GM21526 (cell line): Measurements from ENCODE around the gene CD93.

ENCODE experiments used
- ATAC-seq: cut with Tn5 transposase; IDR thresholded peaks from one replicate; pipeline ENCODE4 v1.9.1; 2021; ENCODE audit warnings: moderate library complexity; ENCODE audit not compliant: unreplicated experiment, low FRiP score

CD93 gene

DNA sequence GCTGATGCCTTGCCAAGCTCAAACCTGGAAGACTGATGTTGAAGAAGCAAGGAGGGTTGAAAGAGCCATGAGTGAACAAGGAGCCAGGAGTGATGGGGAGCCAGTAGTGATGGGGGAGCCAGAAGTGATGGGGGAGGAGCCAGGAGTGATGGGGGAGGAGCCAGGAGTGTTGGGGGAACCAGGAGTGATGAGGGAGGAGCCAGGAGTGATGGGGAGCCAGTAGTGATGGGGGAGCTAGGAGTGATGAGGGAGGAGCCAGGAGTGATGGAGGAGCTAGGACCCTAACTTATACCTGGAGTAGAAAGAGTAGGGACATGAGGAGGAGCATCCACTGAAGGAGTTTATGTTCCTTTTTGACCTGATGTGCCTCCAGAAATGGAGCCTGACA lies 14.6 kb upstream of the CD93 start:
- ATAC-seq = no peak

- ATAC-seq = no peak
These were observed 13.9 kb upstream of the CD93 start for GRCh38 chr20:23099791-23100719.

DNA sequence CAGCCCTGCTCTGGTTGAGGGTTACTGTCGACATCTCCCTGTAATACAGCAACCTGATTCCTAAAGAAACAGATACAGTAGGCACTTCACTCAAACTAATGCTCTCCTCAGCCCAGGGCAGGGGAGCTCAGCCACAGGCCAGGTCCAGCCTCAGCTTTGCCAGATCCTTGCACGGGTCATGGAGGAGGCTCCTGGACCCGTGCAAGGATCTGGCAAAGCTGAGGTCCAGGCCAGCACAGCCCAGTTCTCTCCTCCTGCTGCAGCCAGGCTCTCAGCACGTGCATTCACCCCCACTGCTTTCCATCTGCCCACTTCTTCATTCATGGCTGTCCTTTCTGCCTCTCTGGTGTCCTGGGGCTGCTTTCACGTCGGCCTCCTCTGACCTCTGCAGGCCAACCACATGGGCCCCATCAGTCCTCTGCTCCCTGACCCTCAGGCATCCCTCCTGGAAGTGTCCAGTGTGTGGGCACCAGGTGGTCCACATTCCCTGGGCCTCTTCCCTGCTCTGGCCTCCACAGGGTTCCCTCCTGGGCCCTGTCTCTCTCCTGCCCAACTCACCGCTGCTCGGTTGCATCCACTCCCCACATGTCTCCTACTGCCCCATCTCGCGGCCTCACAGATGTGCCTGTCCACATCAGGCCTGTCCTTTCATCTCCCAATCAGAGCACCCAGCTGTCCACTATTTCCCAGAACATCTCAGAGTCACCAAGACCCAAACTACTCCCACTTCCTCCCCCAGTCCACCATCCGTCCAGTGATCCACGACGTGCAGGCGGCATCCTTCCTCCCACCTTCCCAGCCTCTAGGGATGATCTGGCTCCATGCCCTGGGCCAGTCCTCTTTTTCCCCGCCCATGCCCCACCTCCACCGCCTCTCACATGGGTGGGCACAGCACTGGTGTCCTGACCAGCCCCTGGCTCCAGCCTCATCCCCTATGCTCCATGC lies 11.8 kb upstream of the CD93 start:
- ATAC-seq = no peak

DNA sequence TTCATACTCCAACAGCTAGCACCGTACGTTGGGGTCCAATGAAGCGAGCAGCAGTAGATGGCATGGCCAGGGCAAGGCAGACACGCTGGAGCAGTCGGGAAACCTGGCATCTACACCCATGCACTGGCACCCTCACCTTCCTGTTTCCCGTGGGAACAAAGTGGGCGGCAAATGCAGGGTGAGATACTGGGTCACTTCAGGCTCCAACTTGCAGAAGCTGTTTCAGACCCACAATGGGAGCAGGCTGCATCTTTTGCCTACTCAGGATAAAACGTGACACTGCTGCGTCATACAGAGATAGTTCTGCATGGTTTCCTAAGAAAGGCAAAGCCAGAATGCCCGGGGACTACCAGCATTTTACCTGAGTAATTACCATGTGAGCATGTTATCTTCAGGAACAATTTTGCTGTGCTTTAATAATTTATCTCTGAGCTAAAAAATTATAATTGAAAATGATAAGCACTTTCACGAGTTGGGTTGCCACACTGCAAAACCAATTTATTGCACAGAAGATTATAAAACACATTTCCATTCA lies 10.9 kb upstream of the CD93 start:
- no peak for ATAC-seq

DNA sequence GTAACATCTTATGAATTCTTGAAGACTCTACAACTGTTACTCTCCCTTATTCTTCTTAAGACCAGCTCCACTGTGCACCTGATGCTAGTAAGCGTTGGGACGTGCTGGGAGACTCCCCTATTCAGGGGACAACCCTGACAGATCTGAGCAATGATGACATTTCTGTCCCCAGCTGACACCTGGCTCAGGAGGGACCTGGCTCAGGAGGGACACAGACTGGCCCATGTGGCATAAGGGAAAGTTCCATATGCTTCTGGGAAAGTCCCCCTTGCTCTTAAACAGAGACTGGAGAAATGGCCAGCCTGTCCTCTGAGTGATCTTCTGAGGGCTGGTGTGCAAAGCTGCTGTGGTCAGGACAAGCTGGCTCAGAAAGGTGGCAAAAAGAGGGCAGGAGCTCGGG lies 10.0 kb upstream of the CD93 start:
- no peak for ATAC-seq

GRCh38 chr20:23095499-23095898 lies 9.4 kb upstream of the CD93 start:
- ATAC-seq = no peak

- ATAC-seq = no peak
These were observed 8.8 kb upstream of the CD93 start for GRCh38 chr20:23094927-23095326.

DNA sequence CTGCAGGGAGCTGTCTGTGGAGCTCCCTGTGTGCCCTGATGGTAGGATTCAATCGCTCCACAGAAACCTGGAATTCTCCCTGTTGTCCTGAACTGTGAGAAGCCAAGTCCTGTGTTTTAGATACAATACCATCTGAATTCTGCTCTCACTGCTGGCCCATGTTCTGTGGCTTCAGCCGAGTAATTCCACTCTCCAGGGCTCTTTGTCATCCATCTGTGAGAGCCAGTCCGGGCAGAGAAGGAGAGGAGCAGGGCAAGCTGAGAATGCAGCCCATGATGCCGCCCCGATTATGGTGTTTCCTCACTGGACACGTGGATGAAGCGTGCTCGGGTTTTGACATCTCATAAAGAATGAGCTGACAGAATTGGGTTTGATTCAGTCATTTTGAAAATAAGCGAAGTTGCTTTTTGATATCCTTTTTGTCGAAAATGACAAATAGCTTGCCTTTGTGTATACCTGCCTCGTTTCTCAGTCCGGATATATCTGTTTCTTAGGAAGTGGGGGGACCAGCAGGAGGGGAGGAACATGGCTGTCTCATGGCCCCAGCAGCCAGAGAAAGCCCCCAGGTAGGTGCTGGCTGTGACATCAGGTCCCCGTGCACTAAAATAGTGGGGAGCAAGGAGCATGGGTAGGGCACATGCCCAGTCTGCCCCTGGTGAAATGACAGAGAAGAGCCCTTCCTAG lies 8.2 kb upstream of the CD93 start:
- no peak for ATAC-seq

DNA sequence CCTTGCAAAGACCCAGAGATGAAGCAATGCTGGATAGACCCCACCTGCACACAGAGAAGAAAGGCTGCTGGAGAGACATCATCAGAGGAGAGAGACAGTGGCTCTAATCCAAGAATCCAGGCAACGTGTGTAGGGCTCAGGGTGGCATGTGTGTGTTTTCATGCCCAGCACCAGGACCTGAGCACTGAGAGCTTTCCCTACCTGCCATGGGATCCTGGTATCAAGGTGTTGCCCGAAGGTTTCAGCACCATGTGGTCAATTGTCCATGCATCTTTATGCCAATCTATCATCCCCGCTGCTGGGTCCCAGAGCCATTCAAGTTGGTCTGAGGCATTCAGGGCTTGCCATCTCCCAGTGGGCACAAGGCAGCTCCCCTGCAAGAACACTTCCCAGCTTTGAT lies 7.5 kb upstream of the CD93 start:
- no peak for ATAC-seq

DNA sequence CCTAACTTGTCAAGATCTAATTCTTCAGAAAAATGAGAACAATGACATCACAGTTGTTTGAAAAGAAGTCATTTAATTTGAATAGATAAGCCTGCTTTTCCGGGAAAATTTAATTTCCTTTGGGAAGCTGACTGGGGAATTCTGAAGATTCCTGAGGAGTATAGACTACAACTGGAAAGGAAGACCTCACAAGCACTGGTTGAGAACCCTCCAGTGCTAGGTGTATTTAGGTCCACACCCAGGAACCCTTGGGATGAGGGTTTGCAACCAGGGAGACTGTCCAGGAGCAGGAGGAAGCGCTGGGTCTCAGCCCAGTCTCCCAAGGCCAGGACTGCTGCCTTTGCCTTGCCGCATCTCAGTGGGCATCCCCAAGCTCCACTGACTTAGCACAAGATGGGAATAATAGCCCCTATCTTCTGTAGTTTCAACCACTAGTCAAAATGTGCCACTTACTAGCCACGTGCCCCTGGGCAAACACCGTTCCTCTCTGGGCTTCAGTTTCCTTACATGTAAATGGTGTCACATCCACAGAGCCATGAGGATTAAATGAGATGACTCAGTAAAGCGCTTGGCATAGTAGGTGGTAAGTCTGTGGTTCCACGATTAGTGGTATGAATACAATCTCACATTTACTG lies 6.9 kb upstream of the CD93 start:
- ATAC-seq = no peak

DNA sequence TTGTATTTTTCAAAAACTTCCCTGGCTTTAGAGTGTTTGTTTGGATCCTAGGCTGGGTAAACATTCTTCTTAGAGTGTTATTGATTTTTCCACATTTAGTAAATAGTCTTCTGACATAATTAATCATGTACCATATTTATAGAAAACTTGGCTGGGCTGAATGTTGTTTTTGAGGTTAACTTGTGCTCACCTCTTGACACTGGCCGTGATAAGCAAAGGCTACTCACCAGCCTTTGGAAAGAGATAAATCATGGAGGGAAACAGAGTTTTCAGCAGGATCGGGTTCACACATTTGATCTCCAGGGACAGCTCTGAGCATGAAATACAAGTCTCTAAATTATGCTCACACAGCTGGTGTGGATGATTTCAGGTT lies 6.2 kb upstream of the CD93 start:
- no peak for ATAC-seq

GRCh38 chr20:23091721-23092383 lies 5.7 kb upstream of the CD93 start:
- no peak for ATAC-seq

DNA sequence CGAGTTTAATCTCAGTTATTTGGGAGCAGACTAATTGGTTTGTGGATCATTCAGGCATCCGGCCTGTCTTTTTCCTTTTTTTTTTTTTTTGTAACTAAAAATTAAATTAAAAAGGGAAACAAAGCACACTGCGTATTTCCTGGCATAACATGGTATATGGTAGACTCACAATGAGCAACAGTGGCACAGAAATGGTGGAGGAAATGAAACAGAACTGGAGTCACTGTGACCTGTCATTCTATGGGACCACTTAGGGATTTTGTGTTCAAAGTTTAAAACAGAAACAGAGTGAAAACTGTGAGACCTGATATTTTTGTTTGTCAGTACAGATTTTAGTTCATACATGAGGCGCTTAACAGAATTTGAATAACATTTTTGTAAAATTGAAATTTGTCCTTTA lies 4.8 kb upstream of the CD93 start:
- ATAC-seq = no peak

GRCh38 chr20:23090147-23090546 lies 4.0 kb upstream of the CD93 start:
- no peak for ATAC-seq

DNA sequence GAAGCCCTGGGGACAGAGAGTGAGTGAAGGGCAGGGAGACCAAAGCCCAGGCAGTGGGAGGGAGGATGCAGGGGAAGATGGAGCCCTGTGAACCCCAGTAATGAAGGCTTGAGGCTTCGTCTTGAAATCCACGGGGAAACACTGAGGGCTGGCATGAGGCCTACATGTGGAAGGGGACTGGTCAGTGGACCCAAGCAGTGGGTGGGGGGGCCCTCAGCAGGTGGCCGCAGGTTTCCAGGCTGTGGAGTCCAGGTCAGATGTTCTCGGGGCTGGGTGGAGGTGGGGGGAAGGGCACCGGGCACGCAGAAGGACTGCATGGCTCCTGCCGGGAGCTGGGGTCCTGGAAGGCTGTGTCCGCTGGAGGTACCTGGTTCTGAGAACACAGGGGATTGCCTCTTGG lies 2.7 kb upstream of the CD93 start:
- ATAC-seq = no peak

DNA sequence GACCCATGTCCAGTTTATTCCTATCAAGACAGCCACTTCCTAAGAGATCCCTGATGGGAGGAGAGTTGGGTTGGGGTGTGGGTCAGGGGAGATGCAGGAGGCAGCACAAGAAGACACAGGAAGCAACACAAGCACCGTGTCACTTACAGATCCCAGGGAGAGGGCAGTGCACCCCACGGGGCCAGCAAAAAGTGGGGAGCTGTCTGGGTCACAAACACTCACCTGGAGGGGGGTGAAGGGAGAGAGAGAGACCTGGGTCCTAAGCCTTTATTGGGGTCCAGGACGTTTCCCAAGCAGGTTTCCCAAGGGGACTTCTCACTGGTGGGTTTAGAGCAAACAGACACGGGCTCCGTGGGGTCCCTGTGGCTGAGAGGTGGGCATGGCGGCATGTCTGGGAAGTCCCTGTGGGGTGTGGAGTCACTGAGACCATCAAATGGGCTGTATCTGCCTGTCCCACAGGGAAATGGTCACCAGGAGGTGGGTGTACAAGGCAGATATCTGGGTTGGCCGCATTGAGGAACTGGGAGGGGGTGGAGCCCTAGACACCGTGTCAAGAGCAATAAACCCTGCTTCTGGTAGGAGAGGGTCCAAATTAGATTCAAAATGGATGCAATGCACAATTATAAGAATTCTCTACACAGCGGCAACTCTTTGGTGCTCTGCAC lies 1.6 kb upstream of the CD93 start:
- no peak for ATAC-seq

GRCh38 chr20:23086931-23087411 lies 847 bp upstream of the CD93 start:
- ATAC-seq = no peak

- ATAC-seq = no peak
These were observed 578 bp downstream of the CD93 start for GRCh38 chr20:23085436-23086055.
